Measurements from ENCODE around the gene MID1.

DNA sequence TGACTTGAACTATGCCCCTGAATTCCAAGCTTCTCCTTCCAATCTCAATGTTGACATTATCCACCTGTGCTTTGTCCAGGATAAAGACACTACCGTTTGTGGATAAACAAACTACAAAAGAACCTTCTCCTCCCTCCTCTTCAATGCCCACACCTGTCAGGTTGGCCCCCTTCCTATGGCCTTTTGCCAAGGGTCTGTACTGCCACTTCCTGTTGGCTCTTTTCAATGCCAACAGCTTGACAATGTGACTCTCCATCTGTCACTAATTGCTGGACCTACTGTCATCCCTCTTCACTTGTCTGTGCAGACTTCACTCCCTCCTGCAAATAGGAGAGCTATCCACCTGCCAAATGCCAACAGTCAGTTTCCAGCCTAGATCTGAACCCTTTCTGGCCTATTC, 35.8 kb upstream of the MID1 start:
- TF ChIP-seq, protein P1, sequence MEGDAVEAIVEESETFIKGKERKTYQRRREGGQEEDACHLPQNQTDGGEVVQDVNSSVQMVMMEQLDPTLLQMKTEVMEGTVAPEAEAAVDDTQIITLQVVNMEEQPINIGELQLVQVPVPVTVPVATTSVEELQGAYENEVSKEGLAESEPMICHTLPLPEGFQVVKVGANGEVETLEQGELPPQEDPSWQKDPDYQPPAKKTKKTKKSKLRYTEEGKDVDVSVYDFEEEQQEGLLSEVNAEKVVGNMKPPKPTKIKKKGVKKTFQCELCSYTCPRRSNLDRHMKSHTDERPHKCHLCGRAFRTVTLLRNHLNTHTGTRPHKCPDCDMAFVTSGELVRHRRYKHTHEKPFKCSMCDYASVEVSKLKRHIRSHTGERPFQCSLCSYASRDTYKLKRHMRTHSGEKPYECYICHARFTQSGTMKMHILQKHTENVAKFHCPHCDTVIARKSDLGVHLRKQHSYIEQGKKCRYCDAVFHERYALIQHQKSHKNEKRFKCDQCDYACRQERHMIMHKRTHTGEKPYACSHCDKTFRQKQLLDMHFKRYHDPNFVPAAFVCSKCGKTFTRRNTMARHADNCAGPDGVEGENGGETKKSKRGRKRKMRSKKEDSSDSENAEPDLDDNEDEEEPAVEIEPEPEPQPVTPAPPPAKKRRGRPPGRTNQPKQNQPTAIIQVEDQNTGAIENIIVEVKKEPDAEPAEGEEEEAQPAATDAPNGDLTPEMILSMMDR (IDR thresholded peaks at IDR 0.05; ENCODE audit: low read depth, low read length): no peak
- no peak for TF ChIP-seq EZH2phosphoT487 (IDR thresholded peaks at IDR 0.05; ENCODE audit: low read depth)
